WTC11 (cell line): ENCODE data around the gene JAML. TPM values are rescaled to one million over a fixed set of nuclear protein-coding genes. Genes with fewer than 3 reads are reported as not detected.

Experiments used
- ATAC-seq: fragments of 200-7000 bp; cut with Tn5 transposase; 2 replicates; pipeline ENCODE4 v1.10.0; 2021; ENCODE audit warnings: mild to moderate bottlenecking, moderate library complexity
- CTCF ChIA-PET: fragments of 300-600 bp; sonication (Branson Sonifier 250); formaldehyde crosslinking; loops from one replicate; lab custom pipeline; 2021; ENCODE audit warnings: antibody characterized with exemption; lab: Charles Lee
- POLR2A ChIA-PET: fragments of 350-600 bp; sonication (Branson Sonifier 250); formaldehyde crosslinking; loops from one replicate; lab custom pipeline; 2021; ENCODE audit warnings: antibody characterized with exemption; lab: Charles Lee
- DNase-seq: peaks from one replicate; pipeline ENCODE4 v3.0.0; 2021; ENCODE audit warnings: low spot score
- H3K27ac Mint-ChIP-seq: 2 replicates; pipeline ENCODE4 v1.8.0; 2021; ENCODE audit warnings: mixed read lengths
- H3K27me3 Mint-ChIP-seq: 2 replicates; pipeline ENCODE4 v1.8.0; 2021; ENCODE audit warnings: low read depth, mild to moderate bottlenecking, moderate library complexity, mixed read lengths
- H3K36me3 Mint-ChIP-seq: 2 replicates; pipeline ENCODE4 v1.8.0; 2021; ENCODE audit warnings: mixed read lengths
- H3K4me1 Mint-ChIP-seq: 2 replicates; pipeline ENCODE4 v1.8.0; 2022; ENCODE audit warnings: mixed read lengths
- H3K4me3 Mint-ChIP-seq: 2 replicates; pipeline ENCODE4 v1.8.0; 2021; ENCODE audit warnings: mild to moderate bottlenecking, moderate library complexity, mixed read lengths
- H3K9me3 Mint-ChIP-seq: 2 replicates; pipeline ENCODE4 v1.8.0; 2021; ENCODE audit warnings: mixed read lengths
- ARID4B ChIP-seq: sonication (generic); formaldehyde crosslinking; IDR thresholded peaks from 2 replicates; pipeline ENCODE4 v1.8.0; 2023; ENCODE audit warnings: missing genetic modification reagents, mild to moderate bottlenecking, borderline replicate concordance
- ATF2 ChIP-seq: sonication (generic); formaldehyde crosslinking; IDR thresholded peaks from 2 replicates; pipeline ENCODE4 v1.8.1; 2022; ENCODE audit warnings: low read depth, missing genetic modification reagents, borderline replicate concordance
- CREB1 ChIP-seq: sonication (generic); formaldehyde crosslinking; IDR thresholded peaks from 2 replicates; pipeline ENCODE4 v1.8.0; 2023; ENCODE audit warnings: mild to moderate bottlenecking, missing genetic modification reagents
- CREM ChIP-seq: sonication (generic); formaldehyde crosslinking; IDR thresholded peaks from 2 replicates; pipeline ENCODE4 v1.8.1; 2022; ENCODE audit warnings: mild to moderate bottlenecking, missing genetic modification reagents, moderate library complexity
- CTCF ChIP-seq: fragments of 200-600 bp; IDR thresholded peaks from 2 replicates; pipeline ENCODE4 v1.8.0; 2022; ENCODE audit warnings: antibody characterized with exemption
- ESRRA ChIP-seq: sonication (generic); formaldehyde crosslinking; IDR thresholded peaks from 2 replicates; pipeline ENCODE4 v1.8.1; 2022; ENCODE audit warnings: mild to moderate bottlenecking, missing genetic modification reagents, borderline replicate concordance
- JUN ChIP-seq: sonication (generic); formaldehyde crosslinking; IDR thresholded peaks from 2 replicates; pipeline ENCODE4 v1.8.0; 2023; ENCODE audit warnings: mild to moderate bottlenecking, missing genetic modification reagents
- NFE2L1 ChIP-seq: sonication (generic); formaldehyde crosslinking; IDR thresholded peaks from 2 replicates; pipeline ENCODE4 v1.8.1; 2023; ENCODE audit warnings: missing genetic modification reagents
- OVOL2 ChIP-seq: fragments of 250-450 bp; sonication (Bioruptor Pico); IDR thresholded peaks from 2 replicates; pipeline ENCODE4 v1.9.0; 2021; ENCODE audit warnings: mild to moderate bottlenecking, borderline replicate concordance
- PRDM15 ChIP-seq: sonication (generic); formaldehyde crosslinking; IDR thresholded peaks from 2 replicates; pipeline ENCODE4 v1.8.0; 2022; ENCODE audit warnings: missing genetic modification reagents
- RORB ChIP-seq: fragments of 250-450 bp; sonication (Bioruptor Pico); IDR thresholded peaks from 2 replicates; pipeline ENCODE4 v1.9.0; 2021; ENCODE audit warnings: mild to moderate bottlenecking
- SP1 ChIP-seq: sonication (generic); formaldehyde crosslinking; conservative IDR thresholded peaks from 2 replicates; pipeline ENCODE4 v1.8.1; 2022; ENCODE audit warnings: missing genetic modification reagents
- USF1 ChIP-seq: sonication (generic); formaldehyde crosslinking; IDR thresholded peaks from 2 replicates; pipeline ENCODE4 v1.8.0; 2022; ENCODE audit warnings: mild to moderate bottlenecking, missing genetic modification reagents
- ZBTB21 ChIP-seq: sonication (generic); formaldehyde crosslinking; IDR thresholded peaks from 2 replicates; pipeline ENCODE4 v1.8.1; 2023; ENCODE audit warnings: mild to moderate bottlenecking, missing genetic modification reagents, borderline replicate concordance
- ZNF281 ChIP-seq: sonication (generic); formaldehyde crosslinking; IDR thresholded peaks from 2 replicates; pipeline ENCODE4 v1.8.0; 2023; ENCODE audit warnings: mild to moderate bottlenecking, missing genetic modification reagents
- ZNF425 ChIP-seq: fragments of 250-450 bp; sonication (Bioruptor Pico); conservative IDR thresholded peaks from 2 replicates; pipeline ENCODE4 v1.9.0; 2021; ENCODE audit warnings: mild to moderate bottlenecking
- total RNA-seq: library from RNA; stranded (reverse); gene quantifications from 3 replicates; pipeline ENCODE4 v1.2.3, GENCODE V29; 2021

Gene JAML
- total RNA-seq, 1 experiment from 2014 or later = 0.24 TPM

- peaks cover 3% of the 10 kb centered on the region for H3K27me3 Mint-ChIP-seq
- CTCF ChIA-PET = no interaction called here
- no peak for TF ChIP-seq ESRRA
- no peak for TF ChIP-seq NFE2L1 (CRISPR knock-in tag)
- no peak for TF ChIP-seq ZNF281 (CRISPR knock-in tag)
- no peak for TF ChIP-seq CREB1
- TF ChIP-seq ZBTB21 (CRISPR knock-in tag) = no peak
- TF ChIP-seq ATF2 = no peak
- TF ChIP-seq JUN = no peak
- TF ChIP-seq RORB (CRISPR knock-in tag) = no peak
- TF ChIP-seq ZNF425 (CRISPR knock-in tag) = no peak
- no peak for TF ChIP-seq ARID4B (CRISPR knock-in tag)
- no peak for TF ChIP-seq OVOL2 (CRISPR knock-in tag)
- TF ChIP-seq PRDM15 (CRISPR knock-in tag) = no peak
- no peak for TF ChIP-seq USF1
- no peak for TF ChIP-seq SP1 (CRISPR knock-in tag)
- TF ChIP-seq CREM = no peak
- TF ChIP-seq CTCF = no peak
- no peak overlapping the region for H3K27ac Mint-ChIP-seq
- DNase-seq = no peak
- H3K4me1 Mint-ChIP-seq = peaks cover 23% of the 10 kb centered on the region
- H3K4me3 Mint-ChIP-seq = no peak overlapping the region
- no peaks in the 10 kb centered on the region for H3K9me3 Mint-ChIP-seq
- no peak for ATAC-seq
- POLR2A ChIA-PET = no interaction called here
- H3K36me3 Mint-ChIP-seq = no peaks in the 10 kb centered on the region
Measured at GRCh38 chr11:118200497-118200896, 24.3 kb downstream of the JAML start.
